NCI-H748 treated with DMSO at 0.1 percent for 48 hours (cell line): ENCODE results near the gene HPN.
"Not testable (repeated sequence)": the region's sequence is repeated elsewhere in the genome, so short reads cannot be mapped to it uniquely, and the experiment has no call there.

ENCODE experiments used
- DNase-seq: peaks from one replicate; lab custom pipeline; 2025; lab: John Stamatoyannopoulos, UW

Gene HPN

DNA sequence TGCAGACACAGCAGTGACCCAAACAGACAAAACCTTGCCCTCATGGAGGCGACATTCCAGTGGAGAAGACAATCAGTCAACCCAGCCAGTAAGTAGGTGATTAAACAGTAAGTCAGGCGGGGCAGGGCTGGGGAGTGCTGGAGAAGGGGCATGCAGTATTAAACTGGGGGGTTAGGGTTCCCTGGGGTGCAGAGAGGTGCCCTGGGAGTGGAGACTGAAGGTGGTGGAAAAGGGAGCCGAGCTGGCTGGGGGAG lies 42.9 kb downstream of the HPN start:
- DNase-seq, result no peak

DNA sequence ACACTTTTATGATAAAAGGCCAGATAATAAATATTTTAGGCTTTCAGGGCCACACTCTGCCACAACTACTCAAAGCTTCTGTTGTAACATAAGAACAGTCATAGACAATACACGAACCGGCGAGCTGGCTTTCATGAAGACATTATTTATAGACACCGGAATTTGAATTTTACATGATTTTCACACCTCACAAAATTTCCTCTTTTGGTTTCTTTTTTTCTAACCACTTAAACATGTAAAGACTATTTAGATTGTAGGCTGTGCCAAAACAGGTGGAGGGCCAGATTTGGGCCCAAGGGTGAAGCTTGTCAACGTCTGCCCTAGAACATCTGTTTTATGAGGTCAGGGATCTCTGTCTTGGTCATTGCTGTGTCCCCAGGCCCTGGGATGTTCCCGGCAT lies 44.4 kb downstream of the HPN start:
- no peak for DNase-seq

DNA sequence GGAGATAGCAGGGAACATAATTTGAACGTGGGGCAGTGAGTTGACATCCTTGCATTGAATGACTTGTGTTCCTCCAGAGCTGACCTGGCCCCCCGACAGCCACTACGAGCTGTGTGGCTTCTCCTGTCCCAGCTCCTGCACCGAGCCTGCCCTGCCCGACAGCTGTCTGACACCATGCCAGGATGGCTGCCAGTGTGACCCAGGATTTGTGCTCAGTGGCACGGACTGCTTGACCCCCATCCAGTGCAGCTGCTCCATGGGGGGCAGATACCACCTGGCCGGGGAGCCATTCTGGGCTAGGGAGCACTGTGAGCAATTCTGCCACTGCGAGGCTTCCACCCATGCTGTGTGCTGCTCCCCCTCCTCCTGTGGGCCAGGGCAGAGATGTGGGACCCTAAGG lies 44.9 kb downstream of the HPN start:
- no peak for DNase-seq

DNA sequence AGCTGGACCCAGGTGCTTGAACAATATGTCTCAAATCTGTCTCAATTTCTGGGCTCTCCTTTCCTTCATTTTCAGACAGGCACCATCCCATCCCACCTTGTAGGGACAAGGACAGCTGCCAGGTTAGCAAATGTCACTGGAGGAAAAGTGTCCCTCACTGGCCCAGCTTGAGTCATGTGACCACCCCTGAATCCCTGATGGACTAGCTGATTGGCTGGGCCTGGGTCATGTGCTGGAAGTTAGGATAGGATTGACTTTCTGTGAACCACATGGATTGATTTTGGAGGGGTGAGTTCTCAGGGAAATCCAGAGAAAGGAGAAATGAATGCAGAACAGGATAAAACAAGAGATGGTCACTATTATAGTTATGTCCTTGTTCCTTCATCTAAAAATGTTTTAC lies 45.9 kb downstream of the HPN start:
- DNase-seq, result no peak

DNA sequence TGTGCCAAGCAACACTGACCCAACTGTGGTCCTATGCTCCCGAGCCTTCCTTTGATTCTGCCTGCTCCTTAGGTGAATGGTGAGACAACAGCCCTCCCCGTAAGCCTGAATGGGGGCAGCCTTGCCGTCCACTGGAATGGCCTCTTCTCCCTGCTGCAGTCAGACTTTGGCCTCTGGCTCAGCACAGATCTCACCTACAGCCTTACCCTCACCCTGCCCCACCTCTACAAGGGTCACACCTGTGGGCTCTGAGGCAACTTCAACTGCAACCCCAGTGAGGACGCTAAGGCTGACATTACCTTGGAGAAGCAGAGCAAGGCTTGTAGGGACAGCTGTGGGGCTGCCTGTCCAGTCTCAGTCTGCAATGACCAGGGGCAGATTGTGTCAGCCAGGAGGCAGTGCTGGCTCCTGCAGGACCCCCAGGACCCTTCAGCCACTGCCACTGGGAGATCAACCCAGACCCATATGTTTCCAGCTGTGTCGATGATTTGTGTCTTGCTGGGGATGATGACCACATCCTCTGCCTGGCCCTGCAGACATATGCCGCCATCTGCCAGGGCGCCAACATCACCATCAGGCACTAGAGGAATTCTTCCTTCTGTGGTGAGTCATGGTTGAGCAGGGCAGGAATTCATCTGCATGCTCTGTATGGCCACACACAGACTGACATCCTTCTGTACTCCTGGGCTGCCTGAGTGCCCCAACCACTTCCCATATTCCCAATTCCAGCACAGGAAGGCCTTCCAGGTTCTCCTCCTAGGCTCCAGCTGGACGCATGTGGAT lies 46.8 kb downstream of the HPN start:
- DNase-seq, result no peak

DNA sequence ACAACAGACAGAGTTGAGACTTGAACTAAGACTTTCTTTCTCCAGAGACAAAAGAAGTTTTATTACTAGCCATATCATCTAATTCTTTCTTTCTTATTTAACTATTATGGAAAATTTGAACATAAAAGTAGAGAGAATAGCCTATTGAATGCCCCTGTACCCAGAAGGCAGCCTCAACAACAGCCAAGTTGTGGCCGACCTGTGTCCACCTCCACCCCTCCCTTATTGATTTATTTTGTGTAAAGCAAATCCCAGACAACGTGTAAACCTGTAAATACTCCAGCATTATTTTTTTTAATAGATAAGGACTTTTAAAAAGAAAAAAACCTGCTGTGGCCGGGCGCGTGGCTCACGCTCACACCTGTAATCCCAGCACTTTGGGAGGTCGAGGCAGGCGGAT lies 48.0 kb downstream of the HPN start:
- DNase-seq, result no peak

DNA sequence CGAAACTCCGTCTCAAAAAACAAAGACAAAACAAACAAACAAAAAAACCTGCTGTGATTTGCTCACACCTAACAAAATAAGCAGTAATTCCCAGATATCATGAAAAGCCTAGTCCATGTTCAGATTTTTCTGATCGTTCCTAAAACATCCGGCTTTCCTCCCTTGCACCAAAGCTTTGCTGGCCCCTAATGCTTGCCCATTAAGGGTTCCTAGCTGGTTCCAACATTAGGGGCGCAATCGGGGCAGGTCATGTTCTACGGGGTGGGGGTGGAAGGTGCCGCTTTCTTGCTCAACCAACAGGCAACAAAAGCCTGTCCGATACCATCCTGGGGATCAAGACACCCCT lies 48.6 kb downstream of the HPN start:
- no peak for DNase-seq

DNA sequence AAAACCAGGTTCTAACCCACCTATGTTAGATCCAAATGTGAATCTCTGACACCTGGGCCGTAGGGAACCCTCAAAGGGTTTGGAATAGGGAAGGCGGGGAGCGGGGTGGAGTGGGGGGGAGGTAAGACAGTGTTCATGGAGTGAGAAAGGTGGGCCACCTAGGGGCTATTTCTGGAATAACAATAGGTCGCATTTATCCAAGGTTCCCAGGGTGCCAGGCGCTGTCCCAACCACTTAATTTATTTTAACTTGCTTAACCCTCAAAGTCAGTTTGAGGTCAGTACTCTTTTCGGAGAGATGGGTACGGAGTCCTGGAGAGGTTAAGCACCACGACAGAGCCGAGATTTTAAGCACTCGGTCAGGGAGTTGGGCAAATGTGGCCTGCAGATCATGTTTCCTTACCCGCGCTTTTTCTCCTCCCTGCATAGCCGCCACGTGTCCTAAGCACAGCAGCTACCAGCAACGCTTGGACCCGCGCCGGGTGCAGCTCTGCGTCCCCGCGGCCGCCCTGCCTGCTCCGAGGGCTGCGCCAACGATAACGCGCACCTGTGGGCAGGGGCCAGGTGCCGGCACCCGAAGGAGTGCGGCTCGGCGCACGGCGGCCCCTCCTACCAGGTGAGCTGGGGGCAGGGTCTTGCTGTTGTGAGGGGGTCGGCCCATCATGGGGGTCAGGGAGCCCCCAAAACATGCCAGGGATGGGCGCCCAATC lies 49.1 kb downstream of the HPN start:
- DNase-seq, result peak; percentile 18

DNA sequence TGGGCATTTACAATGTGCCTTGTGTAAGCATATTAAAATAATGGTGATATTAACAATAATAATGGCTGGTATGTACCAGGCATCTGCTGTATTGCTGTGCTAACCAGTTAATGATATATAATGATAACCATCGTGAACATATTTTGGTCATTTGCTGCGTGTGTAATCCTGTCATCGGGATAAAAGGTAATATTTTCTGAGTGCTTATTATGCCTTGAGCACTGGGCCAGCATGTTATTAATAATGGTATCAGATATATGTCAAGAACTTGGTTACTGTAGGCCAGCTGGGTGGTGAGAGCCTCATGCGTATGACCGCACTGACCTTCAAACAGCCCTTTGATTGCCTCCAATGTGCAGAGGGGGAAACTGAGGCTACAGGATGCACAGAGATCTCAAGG lies 51.9 kb downstream of the HPN start:
- no peak for DNase-seq

DNA sequence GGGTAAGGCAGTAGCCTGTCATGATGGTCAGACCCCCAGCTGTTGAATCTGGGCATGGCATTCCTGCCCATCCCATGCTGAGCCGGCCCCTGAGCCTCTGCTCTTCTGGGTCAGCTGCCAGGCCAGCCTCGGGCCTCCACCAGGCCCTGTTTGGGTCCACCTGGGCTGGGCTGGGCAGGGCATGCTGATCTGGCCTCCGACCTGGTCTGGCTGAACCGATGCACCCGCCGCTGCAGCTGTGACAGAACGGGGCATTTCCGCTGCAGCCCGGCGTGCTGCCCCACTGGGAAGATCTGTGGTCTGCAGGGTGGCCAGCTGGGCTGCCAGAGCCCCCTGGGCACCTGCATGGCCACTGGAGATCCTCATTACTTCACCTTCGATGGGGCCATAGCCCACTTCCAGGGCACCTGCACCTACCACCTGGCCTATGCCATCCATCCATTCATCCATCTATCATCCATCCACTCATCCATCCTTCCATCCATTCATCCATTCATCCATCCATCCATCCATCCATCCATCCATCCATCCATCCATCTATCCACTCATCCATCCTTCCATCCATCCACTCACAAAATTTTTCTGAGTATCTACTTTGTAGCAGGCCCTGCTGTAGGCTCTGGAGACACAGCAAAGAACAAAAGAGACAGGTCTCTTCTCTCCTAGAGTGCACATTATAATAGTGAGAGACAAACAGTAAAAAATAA lies 52.6 kb downstream of the HPN start:
- no peak for DNase-seq

DNA sequence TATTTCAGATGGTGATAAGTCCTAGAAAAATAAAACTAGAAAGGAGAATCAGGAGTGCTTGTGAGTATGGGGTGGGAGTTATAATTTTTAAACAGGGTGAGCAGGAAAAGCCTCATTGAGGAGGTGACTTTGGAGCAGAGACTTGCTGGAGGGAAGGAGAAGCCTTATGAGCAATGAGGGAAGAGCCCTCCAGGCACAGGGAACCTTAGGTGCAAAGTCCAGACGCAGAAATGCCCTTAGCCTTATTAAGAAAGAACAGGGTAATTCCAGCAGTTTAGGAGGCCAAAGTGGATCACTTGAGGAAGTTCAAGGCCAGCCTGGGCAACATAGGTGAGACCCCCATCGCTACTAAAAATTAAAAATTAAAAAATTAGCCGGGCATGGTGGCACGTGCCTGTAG lies 53.1 kb downstream of the HPN start:
- no peak for DNase-seq

DNA sequence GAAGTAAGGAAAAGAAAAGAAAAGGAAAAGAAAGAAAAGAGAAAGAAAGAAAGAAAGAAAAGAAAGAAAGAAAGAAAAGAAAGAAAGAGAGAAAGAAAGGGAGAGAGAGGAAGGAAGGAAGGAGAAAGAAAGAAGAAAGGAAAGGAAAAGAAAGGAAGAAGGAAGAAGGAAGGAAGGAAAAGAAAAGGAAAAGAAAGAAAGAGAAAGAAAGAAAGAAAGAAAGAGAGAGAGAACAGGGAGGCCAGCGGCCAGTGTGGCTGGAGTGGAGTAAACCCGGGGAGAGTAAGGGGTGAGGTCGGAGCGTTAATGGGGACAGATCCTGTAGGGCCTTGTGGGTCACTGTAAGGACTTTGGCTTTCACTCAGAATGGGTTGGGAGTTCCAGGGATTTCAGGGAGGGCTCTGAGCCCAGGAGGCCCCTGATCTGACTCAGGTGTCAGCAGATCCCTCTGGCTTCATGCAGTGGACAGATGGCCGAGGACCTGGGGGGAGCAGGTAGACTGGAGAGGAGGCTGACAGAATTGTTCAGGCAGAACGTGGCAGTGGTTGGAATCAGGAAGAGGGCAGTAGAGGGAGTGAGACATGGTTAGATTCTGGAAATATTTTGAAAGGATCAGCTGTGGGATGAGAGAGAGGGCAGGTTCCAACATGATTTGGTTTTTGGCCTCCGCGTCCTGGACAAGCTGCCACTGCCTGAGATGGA lies 54.3 kb downstream of the HPN start:
- no peak for DNase-seq

DNA sequence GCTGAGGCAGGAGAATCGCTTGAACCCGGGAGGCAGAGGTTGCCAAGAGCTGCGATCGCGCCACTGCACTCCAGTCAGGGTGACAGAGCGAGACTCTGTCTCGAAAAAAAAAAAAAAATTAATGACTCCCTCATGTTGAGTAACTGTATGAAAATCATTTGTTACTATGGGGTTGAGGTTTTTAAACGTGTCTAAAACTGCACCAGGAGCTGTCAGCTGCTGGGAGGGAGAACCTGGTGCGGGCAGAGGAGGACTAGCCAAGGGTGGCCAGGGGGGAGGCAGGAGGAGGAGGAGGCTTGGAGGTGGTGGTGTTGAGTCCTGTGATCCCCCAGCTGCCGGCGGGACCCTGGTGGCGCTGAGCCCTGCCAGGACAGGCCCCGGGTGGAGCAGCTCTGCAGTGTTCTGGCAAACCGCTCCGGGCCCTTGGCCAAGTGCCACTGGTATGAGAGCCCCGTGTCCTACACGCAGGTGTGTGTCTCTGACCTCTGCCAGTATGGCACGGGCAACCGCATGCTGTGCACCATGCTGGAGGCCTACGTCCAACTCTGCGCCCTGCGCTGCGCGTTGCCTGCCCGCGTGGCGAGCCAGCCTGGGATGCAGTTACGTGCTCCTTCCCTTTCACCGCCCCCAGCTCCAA lies 57.0 kb downstream of the HPN start:
- no peak for DNase-seq

DNA sequence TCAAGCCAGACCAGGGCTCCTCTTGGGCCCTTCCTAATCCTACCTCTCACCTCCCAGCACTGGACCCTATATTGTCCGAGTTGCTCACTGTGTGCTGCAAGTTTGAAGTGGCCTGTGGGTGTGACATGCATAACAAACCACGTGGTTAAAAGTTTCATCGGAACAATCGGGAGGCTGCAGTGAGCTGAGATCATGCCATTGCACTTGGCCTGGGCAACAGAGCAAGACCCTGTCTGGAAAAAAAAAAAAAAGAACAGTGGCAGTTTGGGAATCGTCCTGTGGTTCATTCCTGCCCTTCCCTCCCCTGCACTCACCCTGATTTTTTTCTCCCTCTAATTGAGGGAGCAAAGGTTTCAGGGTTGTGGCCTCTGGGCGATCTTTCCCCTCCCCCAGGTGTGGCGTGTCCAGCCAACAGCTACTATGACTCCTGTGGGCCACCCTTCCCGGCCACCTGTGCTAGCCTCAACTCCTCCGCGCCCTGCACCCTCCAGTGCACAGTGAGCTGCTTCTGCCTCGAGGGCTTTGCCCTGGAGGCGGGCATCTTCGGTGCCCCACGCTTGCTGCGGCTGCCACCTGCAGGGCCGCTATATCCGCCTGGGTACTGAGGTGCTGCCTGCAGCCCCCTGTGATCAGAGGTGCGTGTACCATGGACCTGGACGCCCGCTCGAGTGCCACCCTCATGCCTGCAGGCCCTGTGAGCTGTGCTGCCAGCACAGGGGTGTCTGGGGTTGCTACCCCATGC lies 57.8 kb downstream of the HPN start:
- DNase-seq, result no peak

DNA sequence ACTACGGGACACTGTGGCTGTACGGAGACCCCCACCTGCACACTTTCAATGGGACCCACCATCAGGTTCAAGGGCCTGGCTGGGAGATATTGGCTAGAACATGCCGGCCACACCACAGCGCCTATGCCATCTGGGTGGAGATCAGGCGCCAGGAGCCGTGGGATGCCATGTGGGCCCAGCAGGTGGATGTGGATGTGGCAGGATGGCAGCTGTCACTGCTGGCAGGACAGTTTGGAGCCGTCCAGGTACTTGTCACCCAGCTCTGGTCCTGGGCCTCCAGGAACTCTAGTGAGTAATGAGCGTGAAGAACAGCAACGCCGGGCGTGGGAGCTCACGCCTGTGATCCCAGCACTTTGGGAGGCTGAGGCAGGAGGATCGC lies 58.4 kb downstream of the HPN start:
- DNase-seq, result no peak

DNA sequence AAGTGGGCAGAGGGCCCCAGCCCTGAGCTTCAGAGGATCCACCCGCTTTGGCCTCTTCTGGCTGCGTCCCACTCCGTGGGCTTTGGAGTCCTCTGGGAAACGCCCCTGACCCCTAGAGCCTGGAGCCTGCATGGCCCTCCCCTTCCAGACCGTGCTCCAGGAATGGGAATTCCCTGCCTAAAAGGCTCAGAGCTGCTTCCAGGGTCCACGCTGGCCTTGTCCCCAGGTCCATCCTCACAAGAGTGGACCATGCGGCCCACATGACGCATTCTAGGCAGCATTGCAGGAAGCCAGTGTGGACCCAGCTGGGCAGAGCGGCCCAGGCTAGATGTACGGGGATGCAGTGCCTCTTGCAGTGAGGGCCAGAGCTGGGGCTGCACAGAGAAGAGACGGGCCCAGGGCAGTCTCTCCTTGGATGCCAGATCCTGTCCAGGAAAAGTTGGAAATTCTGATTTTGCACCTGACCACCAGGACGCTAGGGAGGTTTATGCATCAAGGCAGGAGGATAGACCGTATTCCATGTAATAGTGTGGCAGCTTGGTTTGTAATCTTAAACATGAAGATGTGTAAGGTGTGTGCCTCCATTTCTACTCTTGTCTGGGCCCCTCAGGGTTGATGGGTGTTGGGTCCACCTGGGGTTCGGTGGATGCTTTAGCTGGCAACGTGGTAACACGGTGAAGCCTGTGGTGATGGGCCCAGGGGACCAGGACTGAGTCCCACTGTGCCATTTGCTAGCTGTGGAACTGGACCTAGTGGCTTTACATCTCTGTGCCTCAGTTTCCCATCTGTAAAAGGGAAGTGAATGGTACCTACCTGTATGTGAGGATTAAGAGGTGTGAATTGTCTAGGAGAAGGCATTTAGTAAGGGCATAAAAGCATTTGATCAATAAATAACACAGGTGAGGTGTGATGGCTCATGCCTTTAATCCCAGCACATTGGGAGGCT lies 59.3 kb downstream of the HPN start:
- no peak for DNase-seq

DNA sequence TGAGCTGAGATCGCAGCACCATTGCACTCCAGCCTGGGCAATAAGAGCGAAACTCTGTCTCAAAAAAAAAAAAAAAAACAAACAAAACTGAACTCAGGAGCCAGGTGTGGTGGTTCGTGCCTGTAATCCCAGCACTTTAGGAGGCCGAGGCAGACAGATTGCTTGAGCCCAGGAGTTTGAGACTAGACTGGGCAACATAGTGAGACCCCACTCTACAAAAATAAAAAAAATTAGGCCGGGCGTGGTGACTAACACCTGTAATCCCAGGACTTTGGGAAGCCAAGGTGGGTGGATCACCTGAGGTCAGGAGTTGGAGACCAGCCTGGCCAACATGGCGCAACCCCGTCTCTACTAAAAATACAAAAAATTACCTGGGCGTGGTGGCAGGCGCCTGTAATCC lies 60.4 kb downstream of the HPN start:
- DNase-seq, result not testable (repeated sequence)

DNA sequence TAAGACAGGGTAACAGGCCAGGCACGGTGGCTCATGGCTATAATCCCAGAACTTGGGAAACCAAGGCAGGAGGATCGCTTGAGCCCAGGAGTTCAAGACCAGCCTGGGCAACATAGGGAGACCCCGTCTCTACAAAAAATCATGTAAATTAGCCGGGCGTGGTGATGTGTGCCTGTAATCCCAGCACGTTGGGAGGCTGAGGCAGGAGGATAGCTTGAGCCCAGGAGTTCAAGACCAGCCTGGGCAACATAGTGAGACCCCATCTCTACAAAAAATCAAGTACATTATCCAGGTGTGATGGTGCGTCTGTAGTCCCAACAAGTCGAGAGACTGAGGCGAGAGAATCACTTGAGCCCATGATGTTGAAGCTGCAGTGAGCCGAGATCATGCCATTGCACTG lies 62.1 kb downstream of the HPN start:
- DNase-seq, result not testable (repeated sequence)

DNA sequence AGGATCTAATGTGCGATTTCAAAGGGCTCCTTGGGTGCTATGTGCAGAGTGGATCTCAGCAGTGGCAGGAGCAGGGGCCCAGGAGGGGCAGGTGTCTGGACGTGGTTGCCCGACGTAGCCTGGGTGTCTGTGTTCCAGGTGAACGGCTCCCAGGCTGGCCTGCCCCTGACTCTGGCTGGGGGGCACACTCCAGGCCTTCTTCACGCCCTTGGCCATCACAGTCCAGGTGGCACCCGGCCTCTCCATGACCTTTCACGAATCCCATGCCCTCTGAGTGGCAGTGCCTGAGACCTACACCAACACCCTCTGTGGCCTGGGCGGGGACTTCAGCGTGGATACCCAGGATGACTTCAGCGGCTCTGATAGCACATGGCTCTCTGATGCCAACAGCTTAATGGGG lies 62.8 kb downstream of the HPN start:
- DNase-seq, result no peak

DNA sequence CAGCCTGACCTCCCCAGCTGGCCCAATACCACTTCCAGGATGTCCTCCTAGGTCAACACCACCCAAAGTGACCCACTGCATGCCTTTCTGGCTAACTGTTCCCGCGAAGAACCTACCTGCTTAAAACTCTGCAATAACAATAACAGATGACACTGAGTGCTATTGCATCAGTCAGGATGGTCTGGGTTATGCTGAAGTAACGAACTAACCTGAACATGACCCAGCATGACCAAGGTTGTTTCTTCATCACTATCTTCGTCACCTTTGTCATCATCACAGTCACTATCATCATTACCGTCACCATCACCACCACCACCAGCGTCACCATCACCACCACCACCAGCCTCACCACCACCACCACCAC lies 63.5 kb downstream of the HPN start:
- DNase-seq, result no peak
